Psoas muscle (tissue), 8 donors: ENCODE results near the gene GPN2. TPM values are rescaled to one million over a fixed set of nuclear protein-coding genes. Genes with fewer than 3 reads are reported as not detected.
"Not testable (repeated sequence)": the region's sequence is repeated elsewhere in the genome, so short reads cannot be mapped to it uniquely, and the experiment has no call there.

Experiments
- ATAC-seq, 4 donors: fragments of 200-7000 bp; cut with Tn5 transposase; one replicate each; pipeline ENCODE4 v1.9.1; 2020; ENCODE audit warnings: moderate library complexity in 3 of 4, mild to moderate bottlenecking in 2 of 4
- DNase-seq, 2 donors: peaks; one replicate each; pipeline ENCODE4 v3.0.0-alpha.2; 2020
- H3K27ac ChIP-seq: fragments of 200-600 bp; one replicate; pipeline ENCODE4 v1.8.0; 2022
- H3K27me3 ChIP-seq, 3 donors: fragments of 200-600 bp in 1 of 3; one replicate each; pipeline versions ENCODE4 v1.6.1 to v1.8.0; 2013 to 2022; ENCODE audit warnings: low read length in 2 of 3, mild to moderate bottlenecking in 2 of 3, moderate library complexity in 1 of 3; ENCODE audit not compliant: insufficient read depth in 3 of 3
- H3K36me3 ChIP-seq, 2 donors: fragments of 200-600 bp in 1 of 2; one replicate each; pipeline versions ENCODE4 v1.6.1 to v1.8.0; 2013 to 2022; ENCODE audit warnings: low read depth in 1 of 2, mild to moderate bottlenecking in 1 of 2, moderate library complexity in 1 of 2; ENCODE audit not compliant: insufficient read depth in 1 of 2
- H3K4me1 ChIP-seq: fragments of 200-600 bp; one replicate; pipeline ENCODE4 v1.8.0; 2022
- H3K4me3 ChIP-seq: fragments of 200-600 bp; one replicate; pipeline ENCODE4 v1.8.0; 2022; ENCODE audit warnings: mild to moderate bottlenecking
- H3K9me3 ChIP-seq: fragments of 200-600 bp; one replicate; pipeline ENCODE4 v1.8.0; 2022
- CTCF ChIP-seq: fragments of 200-600 bp; IDR thresholded peaks from one replicate; pipeline ENCODE4 v1.8.0; 2022; ENCODE audit warnings: antibody characterized with exemption
- WGBS, 3 donors: extraction: QIAGEN DNeasy Blood & Tissue Kit; methylation state at CpG; one replicate each; pipeline versions ENCODE4 v1.1.6 to v1.1.7; 2013; 5-methylcytosine and 5-hydroxymethylcytosine counted together
- intact Hi-C, 2 donors: fragments of 100-400 bp; cut with DNase I; formaldehyde crosslinking; loops; one replicate each; pipeline versions ENCODE4 v1.11.0 to v1.14.2; 2022
- polyA plus RNA-seq, 3 donors: library from polyadenylated mRNA; stranded (reverse); fragments of 200-250 nt; gene quantifications; one replicate each; pipeline ENCODE4 v1.2.3, GENCODE V29; 2013
- total RNA-seq, 4 donors: library from RNA; stranded (reverse); fragmentation: NEBNext Ultra II Directional in 2 of 4; extraction: Animal tissue kit (Norgen Biotek cat#: 25700) in 2 of 4; gene quantifications; one replicate each; pipeline versions ENCODE4 v1.2.1 to v1.2.4, GENCODE V29; 2021 to 2023
- donor health status: healthy with polysubstance abuse.
- donor health status: DM: no; HTN: no; CAD: no; lungs with moderate emphysema.
- donor health status: Bipolar disorder and iron deficiency.
- donor health status: healthy.
- donor health status: DM: yes; HTN: yes; CAD: no.
- donor health status: DM: no; HTN: no; CAD: no.
- donor health status: DM: no; HTN: no; CAD: no.
- donor health status: DM: yes; HTN: yes; CAD: no.

GPN2 gene
- total and polyA plus RNA-seq, 7 donors: 18.3 to 35.9 (median 24.2) TPM

GRCh38 chr1:26839339-26839722 is 50.8 kb downstream of the GPN2 start:
- 80 to 95% (median 92%) methylated on average over 1 of the region's 1 CpG for WGBS, 3 donors
- no peak for DNase-seq
- H3K9me3 ChIP-seq: no peaks in the 10 kb centered on the region
- no peak for ATAC-seq
- H3K4me1 ChIP-seq: peaks cover 2% of the 10 kb centered on the region
- peaks cover 3 to 94% of the 10 kb centered on the region in 2 donors for H3K36me3 ChIP-seq
- H3K27ac ChIP-seq: no peak overlapping the region
- no peak overlapping the region for H3K4me3 ChIP-seq
- intact Hi-C loops: no loop called here
- TF ChIP-seq CTCF: no peak
- H3K27me3 ChIP-seq: no peaks in the 10 kb centered on the region

- intact Hi-C loops: no loop called here
- peaks cover 3 to 94% of the 10 kb centered on the region in 2 donors for H3K36me3 ChIP-seq
- no peak overlapping the region for H3K4me3 ChIP-seq
- no peaks in the 10 kb centered on the region for H3K27me3 ChIP-seq
- H3K4me1 ChIP-seq: no peaks in the 10 kb centered on the region
- H3K27ac ChIP-seq: no peak overlapping the region
- H3K9me3 ChIP-seq: no peaks in the 10 kb centered on the region
- peak in 1 of 4 donors; percentile 47 for ATAC-seq
- no peak for TF ChIP-seq CTCF
- peak in 1 of 2 donors; percentile 30 for DNase-seq
- WGBS, 3 donors: 58 to 71% (median 67%) methylated on average over 8 of the region's 8 CpGs
Observed at GRCh38 chr1:26838474-26839338, 51.4 kb downstream of the GPN2 start.

- H3K9me3 ChIP-seq, H3K4me1 ChIP-seq, DNase-seq, H3K27me3 ChIP-seq, intact Hi-C loops, ATAC-seq, H3K4me3 ChIP-seq, H3K27ac ChIP-seq: not testable (repeated sequence)
- H3K36me3 ChIP-seq: peaks cover 2 to 96% of the 10 kb centered on the region in 2 donors
- WGBS, 3 donors: 90 to 92% (median 91%) methylated on average over 5 of the region's 5 CpGs
Observed at GRCh38 chr1:26837665-26838064, 52.4 kb downstream of the GPN2 start.

GRCh38 chr1:26833432-26834405 is 56.4 kb downstream of the GPN2 start:
- Histone ChIP-seq H3K4me3 (no peak overlapping the region), H3K27ac (no peak overlapping the region), H3K36me3 (peaks cover 0 to 74% of the 10 kb centered on the region in 2 donors), H3K27me3 (no peaks in the 10 kb centered on the region), H3K9me3 (no peaks in the 10 kb centered on the region), H3K4me1 (peaks cover 6% of the 10 kb centered on the region)
- no peak for TF ChIP-seq CTCF
- DNase-seq: peak in 1 of 2 donors; percentile 64
- intact Hi-C loops: no loop called here
- 76 to 79% (median 79%) methylated on average over 21 to 23 of the region's 23 CpGs for WGBS, 3 donors
- ATAC-seq: peak in 1 of 4 donors; percentile 36
